Natural killer cell (primary cell): ENCODE results near the gene UMPS. TPM values are rescaled to one million over a fixed set of nuclear protein-coding genes. Genes with fewer than 3 reads are reported as not detected.

Source experiments
- ATAC-seq, 3 donors: fragments of 150-1000 bp in 2 of 3; fragments of 200-7000 bp in 1 of 3; cut with Tn5 transposase; 1 replicate in 1 of 3; 2 replicates in 2 of 3; pipeline ENCODE4 v1.10.0; 2021; ENCODE audit warnings: mild to moderate bottlenecking in 2 of 3, moderate library complexity in 2 of 3
- DNase-seq, 2 donors: peaks; one replicate each; pipeline versions ENCODE4 v3.0.0 to v3.0.0-alpha.2; 2013 to 2021; ENCODE audit warnings: mixed read lengths in 1 of 2
- H3K27ac ChIP-seq: one replicate; pipeline ENCODE4 v1.5.1; 2013; ENCODE audit warnings: mild to moderate bottlenecking, low read length
- H3K27me3 ChIP-seq: one replicate; pipeline ENCODE4 v1.6.1; 2013; ENCODE audit warnings: low read length; ENCODE audit not compliant: control insufficient read depth, insufficient read depth
- H3K36me3 ChIP-seq: one replicate; pipeline ENCODE4 v1.6.1; 2013; ENCODE audit warnings: low read length; ENCODE audit not compliant: control insufficient read depth, insufficient read depth
- H3K4me1 ChIP-seq: one replicate; pipeline ENCODE4 v1.6.1; 2013; ENCODE audit warnings: low read length; ENCODE audit not compliant: control insufficient read depth, insufficient read depth
- H3K4me3 ChIP-seq: one replicate; pipeline ENCODE4 v1.5.1; 2013; ENCODE audit warnings: low read length
- H3K9me3 ChIP-seq: one replicate; pipeline ENCODE4 v1.6.1; 2013; ENCODE audit warnings: low read length; ENCODE audit not compliant: control insufficient read depth, insufficient read depth
- H3K27ac Mint-ChIP-seq, 2 donors: one replicate each; pipeline ENCODE4 v1.8.0; 2022; ENCODE audit warnings: mild to moderate bottlenecking in 2 of 2, mixed read lengths in 2 of 2, moderate library complexity in 1 of 2
- H3K27me3 Mint-ChIP-seq, 2 donors: one replicate each; pipeline ENCODE4 v1.8.0; 2022; ENCODE audit warnings: low read depth in 2 of 2, mixed read lengths in 2 of 2
- H3K36me3 Mint-ChIP-seq: one replicate; pipeline ENCODE4 v1.8.0; 2022; ENCODE audit warnings: mixed read lengths
- H3K4me1 Mint-ChIP-seq, 2 donors: one replicate each; pipeline ENCODE4 v1.8.0; 2022; ENCODE audit warnings: mixed read lengths in 2 of 2
- H3K4me3 Mint-ChIP-seq: one replicate; pipeline ENCODE4 v1.8.0; 2022; ENCODE audit warnings: mild to moderate bottlenecking, moderate library complexity, mixed read lengths
- H3K9me3 Mint-ChIP-seq, 2 donors: one replicate each; pipeline ENCODE4 v1.8.0; 2022; ENCODE audit warnings: mixed read lengths in 2 of 2
- CTCF ChIP-seq: fragments of 200-600 bp; IDR thresholded peaks from one replicate; pipeline ENCODE4 v1.8.0; 2022; ENCODE audit warnings: antibody characterized with exemption
- WGBS: methylation state at CpG from one replicate; pipeline ENCODE4 v1.1.7; 2013; ENCODE audit warnings: missing lambda C conversion rate; ENCODE audit not compliant: insufficient coverage; 5-methylcytosine and 5-hydroxymethylcytosine counted together
- intact Hi-C: fragments of 100-400 bp; cut with micrococcal nuclease; formaldehyde crosslinking; loops from one replicate; pipeline ENCODE4 v1.14.2; 2022
- total RNA-seq, 4 donors: library from RNA; stranded (reverse); fragments of 120-200 nt in 1 of 4; gene quantifications; one replicate each; pipeline versions ENCODE4 v1.2.3 to v1.2.4, GENCODE V29; 2013 to 2022

Gene UMPS
- total RNA-seq, 3 donors from 2014 or later (not counting 1 experiment from before 2014, with no cell fraction given): 9.1 to 21.2 (median 12.2) TPM

GRCh38 chr3:124792341-124793040 is 62.2 kb downstream of the UMPS start:
- no peak overlapping the region for H3K4me3 ChIP-seq
- H3K9me3 Mint-ChIP-seq: no peaks in the 10 kb centered on the region
- no peaks in the 10 kb centered on the region for H3K36me3 ChIP-seq
- no peak overlapping the region for H3K4me3 Mint-ChIP-seq
- 90% methylated on average over 7 of the region's 7 CpGs for WGBS
- no peak overlapping the region for H3K27ac ChIP-seq
- peaks cover 8 to 9% of the 10 kb centered on the region in 2 donors for H3K4me1 Mint-ChIP-seq
- H3K36me3 Mint-ChIP-seq: no peaks in the 10 kb centered on the region
- DNase-seq: no peak
- no peak for ATAC-seq
- no peak overlapping the region for H3K27ac Mint-ChIP-seq
- H3K4me1 ChIP-seq: peaks cover 8% of the 10 kb centered on the region
- intact Hi-C loops: no loop called here
- TF ChIP-seq CTCF: no peak
- no peaks in the 10 kb centered on the region for H3K9me3 ChIP-seq
- H3K27me3 Mint-ChIP-seq: peaks cover 0 to 2% of the 10 kb centered on the region in 2 donors
- no peaks in the 10 kb centered on the region for H3K27me3 ChIP-seq

- Mint-ChIP-seq H3K27ac (no peak overlapping the region), H3K4me3 (no peak overlapping the region), H3K4me1 (peaks cover 8 to 9% of the 10 kb centered on the region in 2 donors), H3K27me3 (peaks cover 0 to 2% of the 10 kb centered on the region in 2 donors), H3K9me3 (no peaks in the 10 kb centered on the region), H3K36me3 (no peaks in the 10 kb centered on the region)
- Histone ChIP-seq H3K4me3 (no peak overlapping the region), H3K36me3 (no peaks in the 10 kb centered on the region), H3K9me3 (no peaks in the 10 kb centered on the region), H3K27me3 (no peaks in the 10 kb centered on the region), H3K27ac (no peak overlapping the region), H3K4me1 (peaks cover 6% of the 10 kb centered on the region)
- TF ChIP-seq CTCF: no peak
- ATAC-seq (no peak), DNase-seq (no peak)
- WGBS: 80% methylated on average over 6 of the region's 6 CpGs
- intact Hi-C loops: no loop called here
These were observed 62.9 kb downstream of the UMPS start for GRCh38 chr3:124793054-124793739.

- intact Hi-C loops: no loop called here
- TF ChIP-seq CTCF: no peak
- no peak overlapping the region for H3K27ac Mint-ChIP-seq
- no peaks in the 10 kb centered on the region for H3K36me3 Mint-ChIP-seq
- peaks cover 4 to 5% of the 10 kb centered on the region in 2 donors for H3K4me1 Mint-ChIP-seq
- ATAC-seq: no peak
- H3K36me3 ChIP-seq: no peaks in the 10 kb centered on the region
- H3K27me3 Mint-ChIP-seq: peaks cover 0 to 6% of the 10 kb centered on the region in 2 donors
- H3K4me1 ChIP-seq: peaks cover 3% of the 10 kb centered on the region
- no peak for DNase-seq
- WGBS: 93% methylated on average over 19 of the region's 19 CpGs
- no peaks in the 10 kb centered on the region for H3K9me3 Mint-ChIP-seq
- H3K27me3 ChIP-seq: no peaks in the 10 kb centered on the region
- no peak overlapping the region for H3K27ac ChIP-seq
- no peaks in the 10 kb centered on the region for H3K9me3 ChIP-seq
- H3K4me3 Mint-ChIP-seq: no peak overlapping the region
- H3K4me3 ChIP-seq: no peak overlapping the region
These were observed 66.2 kb downstream of the UMPS start for GRCh38 chr3:124796477-124796876.
